Loucy (cell line): ENCODE results near the gene GPR45.
A peak's percentile ranks its signal among the peaks of the same experiment; 100 is the strongest.

Experiments used
- CTCF ChIP-seq: fragments of 200-600 bp; sonication (generic); conservative IDR thresholded peaks from 2 replicates; pipeline ENCODE4 v1.5.1; 2014; ENCODE audit warnings: mild to moderate bottlenecking, antibody characterized with exemption, low read length
- EZH2phosphoT487 ChIP-seq: fragments of 200-600 bp; IDR thresholded peaks from 2 replicates; pipeline ENCODE4 v1.6.1; 2018; ENCODE audit warnings: antibody characterized with exemption, mild to moderate bottlenecking, moderate library complexity, borderline replicate concordance

DNA sequence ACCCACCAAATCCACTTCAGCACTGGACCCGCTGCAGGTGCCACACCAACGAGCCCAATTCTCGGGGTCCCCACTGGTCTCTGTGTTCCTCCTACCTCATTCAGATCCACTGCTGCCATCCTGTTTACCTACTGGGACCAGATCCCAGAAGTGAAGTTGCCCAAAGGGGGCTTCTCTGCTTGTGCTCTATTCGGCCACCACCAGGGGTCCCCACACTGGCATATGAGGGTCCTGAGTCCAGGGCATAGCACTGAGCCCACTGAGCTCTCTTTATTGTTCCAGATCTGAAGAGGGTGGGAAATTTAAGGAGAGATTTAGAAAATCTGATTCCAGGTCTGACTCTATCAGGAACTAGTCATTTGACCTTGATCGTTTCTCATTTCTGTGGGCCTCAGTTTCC is 2.4 kb downstream of the GPR45 start:
- TF ChIP-seq CTCF: peak; percentile 78
- TF ChIP-seq EZH2phosphoT487: no peak
